Left lobe of liver (tissue), 2 donors: Measurements from ENCODE around the gene GABBR2. TPM values are rescaled to one million over a fixed set of nuclear protein-coding genes. Genes with fewer than 3 reads are reported as not detected.
"Not testable (repeated sequence)": the region's sequence is repeated elsewhere in the genome, so short reads cannot be mapped to it uniquely, and the experiment has no call there.

Source experiments
- ATAC-seq: fragments of 200-7000 bp; cut with Tn5 transposase; one replicate; pipeline ENCODE4 v1.9.1; 2020; ENCODE audit warnings: mild to moderate bottlenecking, moderate library complexity
- DNase-seq: peaks from one replicate; pipeline ENCODE4 v3.0.0-alpha.2; 2020; ENCODE audit warnings: low spot score
- total RNA-seq: library from RNA; stranded (reverse); gene quantifications from one replicate; pipeline ENCODE4 v1.2.1, GENCODE V29; 2021
- donor health status: DM: no; HTN: no; CAD: no; lungs with moderate emphysema.
- donor health status: DM: no; HTN: yes; CAD: no.

Gene GABBR2
- total RNA-seq, 1 donor from 2014 or later: not detected

DNA sequence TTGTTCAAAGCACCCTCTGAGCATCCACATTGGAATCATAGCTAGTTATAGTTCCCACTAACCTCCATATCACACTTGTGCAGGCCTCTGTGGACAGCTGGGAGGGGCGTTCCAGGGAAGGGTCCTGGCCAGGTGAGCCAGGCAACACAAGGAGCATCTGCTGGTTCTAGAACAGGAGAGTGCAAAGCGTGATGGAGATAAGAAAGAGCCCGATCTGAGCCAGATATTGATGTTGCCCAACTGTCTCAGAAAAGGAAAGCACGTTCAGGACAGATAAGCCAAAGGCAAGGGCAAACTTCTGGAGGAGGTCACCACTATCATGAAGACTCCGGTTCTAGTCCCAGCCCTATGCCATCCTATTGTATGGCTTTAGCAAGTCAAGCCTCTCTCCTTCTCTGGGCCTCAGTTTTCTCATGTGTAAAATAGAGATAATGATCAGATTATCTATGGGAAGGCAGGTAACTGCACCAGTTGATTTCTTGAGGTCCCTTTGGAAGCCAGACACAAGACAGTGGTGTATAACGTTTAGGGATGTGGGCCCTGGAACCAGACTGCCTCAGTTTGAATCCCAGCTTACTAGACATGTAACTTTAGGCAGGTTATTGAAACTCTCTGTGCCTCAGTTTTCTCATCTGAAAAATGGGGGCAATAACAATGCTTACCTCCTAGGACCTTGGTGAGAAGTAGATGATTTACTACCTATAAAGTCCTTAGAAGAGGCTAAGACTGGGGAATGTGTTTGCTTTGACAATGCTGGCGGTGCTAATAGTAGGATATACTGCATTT, 19.8 kb downstream of the GABBR2 start:
- no peak for DNase-seq
- no peak for ATAC-seq

DNA sequence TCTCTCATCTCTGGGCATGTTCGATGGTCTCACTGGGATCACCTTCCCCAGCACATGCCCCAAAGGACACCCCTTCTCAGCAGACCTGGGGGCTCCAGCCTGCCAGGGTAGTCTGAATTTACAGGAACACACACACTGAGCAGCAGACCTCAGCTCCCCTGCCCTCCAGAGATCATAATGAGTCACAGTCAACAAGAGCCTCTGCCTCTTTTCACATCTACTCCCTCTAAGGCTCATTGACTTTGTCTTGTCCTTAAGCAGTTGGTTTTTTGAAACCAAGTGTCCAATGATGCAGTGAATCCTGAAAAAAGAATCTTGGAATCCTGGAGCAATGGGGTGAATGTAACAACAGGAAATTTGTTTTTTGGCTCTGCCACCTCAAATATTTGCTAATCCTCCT, 20.8 kb downstream of the GABBR2 start:
- no peak for DNase-seq
- ATAC-seq: no peak

DNA sequence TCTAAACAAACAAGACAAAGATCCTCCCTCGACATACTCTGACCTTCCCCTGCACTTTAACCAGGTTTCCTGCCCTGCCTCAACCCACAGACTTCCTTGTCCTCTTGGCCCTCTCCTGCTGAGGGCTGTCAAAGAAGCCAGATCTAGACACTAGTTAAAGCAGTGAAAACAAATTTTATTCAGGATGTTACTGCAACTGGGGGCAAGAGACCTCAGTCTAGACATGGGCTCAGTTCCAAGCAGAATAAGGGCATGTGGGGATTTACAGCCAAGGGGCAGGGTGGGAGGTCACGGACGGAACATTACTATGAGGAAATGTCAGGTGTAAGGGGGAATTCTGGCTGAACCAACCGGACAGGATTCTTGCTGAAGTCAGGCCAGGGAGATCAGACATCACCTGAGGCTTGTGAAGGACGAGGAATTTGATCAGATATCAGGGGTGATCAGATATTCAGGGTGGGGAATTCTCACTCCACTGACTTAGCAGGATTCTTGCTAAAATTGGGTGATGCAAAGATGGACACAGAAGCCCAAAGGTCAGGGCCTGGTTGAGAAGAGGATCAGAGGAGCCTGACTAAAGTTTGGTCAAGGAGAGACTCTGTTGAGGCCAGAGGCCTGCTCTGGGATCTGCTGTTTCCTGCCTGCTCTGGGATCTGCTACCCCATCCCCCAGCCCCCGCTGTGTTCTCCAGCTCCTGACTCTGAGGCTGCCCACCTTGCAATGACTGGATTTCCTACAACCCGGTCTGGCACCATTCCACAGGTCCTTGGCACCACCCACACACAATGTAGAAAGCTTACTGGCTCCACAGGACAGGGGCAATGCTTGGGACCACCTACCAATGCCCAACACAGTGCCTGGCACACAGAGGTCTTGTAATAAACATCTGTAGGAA, 21.5 kb downstream of the GABBR2 start:
- DNase-seq (no peak), ATAC-seq (no peak)

DNA sequence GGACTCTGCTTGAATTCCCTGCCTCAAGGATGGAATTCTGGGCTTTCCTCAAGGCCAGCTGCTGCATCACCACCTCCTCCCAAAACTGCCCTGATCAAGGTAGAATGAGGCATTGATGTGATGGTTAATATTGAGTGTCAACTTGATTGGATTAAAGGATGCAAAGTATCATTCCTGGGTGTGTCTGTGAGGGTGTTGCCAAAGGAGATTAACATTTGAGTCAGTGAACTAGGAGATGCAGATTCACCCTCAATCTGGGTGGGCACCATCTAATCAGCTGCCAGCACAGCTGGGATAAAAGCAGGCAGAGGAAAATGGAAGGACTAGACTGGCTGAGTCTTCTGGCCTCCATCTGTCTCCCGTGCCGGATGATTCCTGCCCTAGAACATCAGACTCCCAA, 23.9 kb downstream of the GABBR2 start:
- DNase-seq, ATAC-seq: not testable (repeated sequence)

DNA sequence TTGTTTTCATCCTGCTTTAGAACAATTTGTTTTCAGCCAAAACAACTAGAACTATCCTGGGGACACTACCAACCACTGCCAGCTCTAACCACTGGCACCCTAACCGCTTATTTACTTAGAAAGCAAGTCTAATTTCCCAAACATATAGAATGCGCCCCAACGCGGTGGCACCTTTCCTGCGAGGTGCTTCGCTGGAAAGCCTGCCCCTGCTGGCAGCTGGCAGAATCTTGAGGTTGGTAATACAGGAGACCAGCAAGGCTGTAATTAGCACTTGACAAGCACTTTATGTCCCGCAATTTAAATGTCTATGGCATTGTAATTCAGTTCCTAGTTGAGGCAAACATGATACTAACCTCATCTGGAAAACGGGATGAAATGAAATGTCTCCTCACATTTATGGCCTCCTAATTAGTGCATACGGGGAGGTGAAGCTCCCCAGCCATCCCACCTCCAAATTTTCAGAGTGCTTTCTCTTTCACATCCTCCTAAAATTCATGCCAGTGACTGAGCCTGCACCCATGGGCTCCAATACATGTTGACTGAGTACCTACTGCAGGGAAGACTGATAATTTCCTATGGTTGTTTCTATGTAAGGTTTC, 30.4 kb downstream of the GABBR2 start:
- DNase-seq: no peak
- no peak for ATAC-seq

DNA sequence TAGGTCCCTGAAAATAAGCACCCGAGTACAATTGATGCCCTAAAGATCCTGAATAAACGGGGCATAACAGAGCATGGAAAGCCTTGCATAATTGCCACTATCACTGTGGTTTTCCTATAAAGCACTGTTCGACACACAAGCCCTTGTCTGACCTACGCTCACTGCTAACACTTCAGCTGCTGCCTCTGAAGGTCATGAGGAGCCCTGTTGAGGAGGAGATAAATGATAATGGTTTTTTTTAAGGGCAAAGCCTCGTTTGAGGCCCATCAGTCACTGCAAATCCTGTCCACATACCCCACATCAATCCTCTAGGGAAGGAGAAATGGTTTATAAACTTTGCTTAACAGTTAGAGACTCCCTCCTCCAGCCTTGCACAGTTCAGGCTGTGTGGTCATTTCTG, 35.1 kb downstream of the GABBR2 start:
- no peak for DNase-seq
- ATAC-seq: no peak

DNA sequence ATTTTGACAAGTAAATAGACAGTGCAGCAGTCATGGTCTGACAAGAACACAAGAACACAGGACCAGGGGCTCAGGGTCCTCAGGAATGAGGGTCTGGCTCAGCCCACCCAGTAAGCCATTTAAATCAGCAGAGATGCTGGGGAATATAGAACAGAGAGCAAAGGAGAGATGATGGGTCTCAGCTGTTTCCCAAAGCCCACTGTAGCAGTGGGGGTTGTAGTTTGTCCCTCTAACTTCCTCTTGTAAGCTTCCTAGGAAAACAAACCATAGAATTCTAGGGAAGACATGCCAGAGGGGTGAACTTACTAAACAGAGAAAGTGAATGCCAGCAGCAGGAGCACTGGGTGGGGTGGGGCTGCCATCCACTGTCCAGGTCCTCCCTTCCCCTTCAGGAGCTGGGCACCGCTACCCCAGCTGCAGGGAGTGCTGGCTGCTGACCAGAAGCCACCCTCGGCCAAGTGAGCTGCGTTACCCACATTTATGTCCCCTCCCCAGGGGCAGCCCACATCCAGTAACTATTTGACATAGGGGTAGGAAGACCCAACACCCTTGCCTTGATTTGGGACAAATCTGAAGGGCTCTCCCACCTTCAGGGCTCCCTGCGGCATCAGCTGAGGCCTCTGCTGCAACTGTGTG, 41.6 kb downstream of the GABBR2 start:
- DNase-seq (no peak), ATAC-seq (no peak)

DNA sequence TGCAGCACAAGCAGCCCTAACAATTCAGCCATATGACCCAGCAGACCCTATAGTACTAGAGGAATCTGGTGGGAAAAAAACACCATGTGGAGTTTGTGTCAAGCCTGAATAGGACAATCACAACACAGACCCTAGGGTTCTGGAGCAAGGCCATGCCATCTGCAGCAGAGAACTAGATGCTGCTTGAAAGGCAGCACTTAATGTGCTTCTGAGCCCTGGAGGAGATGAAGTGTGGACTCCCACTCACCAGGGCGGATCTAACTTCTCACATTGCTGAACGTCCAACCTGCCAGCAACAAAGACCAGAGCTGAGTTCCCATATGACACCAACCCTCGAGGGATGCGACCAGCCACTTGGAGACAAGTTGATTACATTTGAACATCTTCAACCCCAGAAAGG, 43.2 kb downstream of the GABBR2 start:
- DNase-seq: no peak
- no peak for ATAC-seq

DNA sequence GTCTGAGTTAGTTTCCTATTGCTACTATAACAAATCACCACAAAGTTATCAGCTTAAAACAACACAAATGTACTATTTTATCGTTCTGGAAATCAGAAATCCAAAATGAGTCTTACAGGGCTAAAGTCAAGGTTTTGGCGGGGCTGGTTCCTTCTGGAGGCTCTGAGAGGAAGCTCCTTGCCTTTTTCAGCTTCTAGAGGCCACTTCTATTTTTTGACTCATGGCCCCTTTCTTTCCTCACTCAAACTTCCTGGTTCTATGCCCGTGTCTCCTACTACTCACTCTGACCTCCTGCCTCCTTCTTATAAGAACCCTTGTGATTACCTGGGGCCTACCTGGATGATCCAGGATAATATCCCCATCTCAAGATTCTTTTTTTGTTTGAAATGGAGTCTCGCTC, 48.2 kb downstream of the GABBR2 start:
- DNase-seq: no peak
- no peak for ATAC-seq

DNA sequence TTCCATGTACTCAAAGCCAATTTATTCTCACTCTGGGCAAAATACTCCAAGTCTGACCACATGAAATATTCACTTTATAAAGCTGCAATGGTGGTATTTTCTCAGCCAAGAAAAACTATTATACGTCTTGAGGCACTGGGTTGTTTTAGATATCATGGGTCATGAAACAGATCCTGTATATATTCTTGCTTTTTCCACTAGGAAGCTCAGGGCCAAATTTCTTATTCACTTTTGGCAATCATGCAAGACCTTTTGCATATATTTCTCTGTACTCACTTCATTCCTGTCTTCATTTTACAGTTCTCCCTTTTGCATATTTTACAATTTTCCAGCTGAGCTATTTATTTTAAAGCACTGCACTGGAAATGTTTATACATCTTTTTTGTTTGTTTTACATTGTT, 49.8 kb downstream of the GABBR2 start:
- ATAC-seq (no peak), DNase-seq (no peak)

DNA sequence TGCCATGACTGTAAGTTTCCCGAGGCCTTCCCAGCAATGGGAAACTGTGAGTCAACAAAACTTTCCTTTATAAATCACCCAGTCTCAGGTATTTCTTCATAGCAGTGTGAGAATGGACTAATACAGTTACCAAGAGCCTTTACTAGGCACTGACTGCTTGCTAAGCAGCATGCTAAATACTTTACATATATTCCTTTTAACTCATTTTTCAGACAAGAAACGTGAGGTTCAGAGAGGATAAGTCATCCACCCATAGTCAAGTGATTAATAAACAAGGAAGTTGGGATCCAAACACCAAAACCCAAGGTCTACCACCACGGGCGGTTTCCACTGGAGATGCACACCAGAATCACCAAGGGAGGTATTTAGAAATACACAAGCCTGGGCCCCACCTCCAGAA, 50.8 kb downstream of the GABBR2 start:
- no peak for DNase-seq
- no peak for ATAC-seq

DNA sequence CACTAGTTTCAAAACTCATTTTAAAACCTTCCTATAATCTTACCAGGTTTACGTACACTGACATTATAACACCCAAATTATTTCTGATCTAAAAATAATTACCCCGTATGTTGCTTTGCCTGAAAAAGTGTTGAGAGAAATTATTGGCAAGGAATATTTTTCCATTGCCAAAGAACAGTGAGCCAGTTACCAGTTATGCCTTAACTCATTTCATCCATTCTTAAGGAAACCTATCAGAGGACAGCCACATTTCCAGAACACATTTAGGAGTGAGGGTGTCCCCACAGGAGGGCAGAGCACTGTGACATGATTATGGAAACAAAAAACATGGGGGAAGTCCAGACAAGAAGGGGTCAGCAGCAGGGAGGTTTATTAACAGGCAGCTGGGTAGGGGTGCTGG, 52.2 kb downstream of the GABBR2 start:
- ATAC-seq (no peak), DNase-seq (no peak)

DNA sequence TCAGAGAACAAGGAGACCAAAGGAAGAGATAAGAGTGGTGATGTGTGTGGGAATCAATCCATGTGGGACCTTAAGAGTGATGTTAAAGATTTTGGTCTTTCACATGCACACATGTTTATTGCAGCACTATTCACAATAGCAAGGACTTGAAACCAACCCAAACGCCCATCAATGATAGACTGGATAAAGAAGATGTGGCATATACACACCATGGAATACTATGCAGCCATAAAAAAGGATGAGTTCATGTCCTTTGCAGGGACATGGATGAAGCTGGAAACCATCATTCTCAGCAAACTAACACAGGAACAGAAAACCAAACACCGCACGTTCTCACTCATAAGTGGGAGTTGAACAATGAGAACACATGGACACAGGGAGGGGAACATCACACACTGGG, 53.3 kb downstream of the GABBR2 start:
- DNase-seq, ATAC-seq: not testable (repeated sequence)

DNA sequence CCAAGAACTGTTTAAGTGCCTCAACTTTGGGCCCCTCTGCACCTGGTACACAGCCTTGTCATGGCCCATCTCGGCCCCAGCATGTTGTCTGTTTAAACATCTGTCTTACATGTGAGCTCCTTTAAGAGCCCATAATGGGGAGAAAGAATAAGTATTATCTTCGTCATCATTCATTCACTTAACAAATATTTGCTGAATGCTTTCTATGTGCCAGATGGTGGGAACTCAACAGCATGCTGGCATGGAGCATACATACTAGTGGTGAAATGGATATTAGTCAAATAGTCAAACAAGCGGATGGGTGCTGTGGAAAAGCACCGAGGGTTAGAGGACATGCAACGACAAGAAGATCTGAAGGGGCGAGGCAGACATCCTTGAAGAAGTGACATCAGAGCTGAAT, 54.5 kb downstream of the GABBR2 start:
- DNase-seq (no peak), ATAC-seq (no peak)

DNA sequence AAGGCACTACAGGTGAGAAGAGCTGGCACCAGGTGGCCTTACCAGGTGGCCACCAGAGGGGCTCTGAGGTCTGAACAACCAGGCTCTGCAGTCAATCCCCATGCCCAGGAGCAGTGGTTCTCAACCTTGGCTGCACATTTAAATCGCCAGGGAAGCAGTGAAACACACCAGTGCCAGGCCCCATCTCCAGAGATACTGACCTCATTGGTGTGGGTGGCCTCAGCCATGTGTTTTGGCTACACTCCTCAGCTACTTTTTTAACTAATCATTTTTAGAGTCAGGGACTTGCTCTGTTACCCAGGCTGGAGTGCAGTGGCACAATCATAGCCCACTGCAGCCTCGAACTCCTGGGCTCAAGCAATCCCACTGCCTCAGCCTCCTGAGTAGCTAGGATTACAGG, 56.0 kb downstream of the GABBR2 start:
- DNase-seq (no peak), ATAC-seq (no peak)

DNA sequence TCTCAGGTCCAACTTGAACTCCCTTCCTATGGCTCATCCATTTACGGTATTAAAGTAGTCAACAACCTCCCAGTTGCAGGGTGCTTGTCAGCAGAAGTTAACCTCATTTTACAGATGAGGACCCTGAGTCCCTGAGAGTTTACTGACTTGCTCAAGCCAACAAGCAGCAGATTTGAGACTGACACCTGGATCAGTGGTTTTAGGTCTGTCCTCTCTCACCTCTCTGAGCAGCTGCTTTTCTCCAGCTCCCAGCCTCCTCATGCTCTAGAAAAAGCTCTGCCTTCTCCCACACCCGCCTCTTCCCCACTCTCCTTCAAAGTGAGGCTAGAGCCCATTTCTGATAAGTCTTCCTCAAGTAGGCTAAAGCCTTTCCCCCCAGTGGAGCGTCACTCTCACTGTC, 56.4 kb downstream of the GABBR2 start:
- no peak for ATAC-seq

DNA sequence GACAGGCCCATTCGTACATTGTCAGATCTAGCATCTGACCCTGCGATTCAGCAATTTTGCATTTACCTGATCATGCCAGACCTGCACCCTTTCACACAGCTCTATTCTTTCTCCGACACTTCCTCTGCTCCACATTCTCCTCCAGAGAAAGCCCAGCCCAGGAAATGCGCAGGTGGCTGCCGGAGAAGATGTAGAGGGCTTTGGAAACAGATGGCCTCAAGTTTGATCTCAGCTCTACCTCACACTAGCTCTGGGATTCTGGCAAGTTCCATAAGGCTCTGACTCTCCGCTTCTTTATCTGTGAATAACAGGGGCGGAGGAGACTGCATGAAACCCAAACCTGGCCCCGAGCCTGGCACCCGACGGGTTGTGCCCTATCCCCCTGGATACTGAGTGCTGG, 61.5 kb downstream of the GABBR2 start:
- ATAC-seq: no peak
- DNase-seq: no peak

More for the DNA sequence above, 56.4 kb downstream of the GABBR2 start:
- no peak for DNase-seq

DNA sequence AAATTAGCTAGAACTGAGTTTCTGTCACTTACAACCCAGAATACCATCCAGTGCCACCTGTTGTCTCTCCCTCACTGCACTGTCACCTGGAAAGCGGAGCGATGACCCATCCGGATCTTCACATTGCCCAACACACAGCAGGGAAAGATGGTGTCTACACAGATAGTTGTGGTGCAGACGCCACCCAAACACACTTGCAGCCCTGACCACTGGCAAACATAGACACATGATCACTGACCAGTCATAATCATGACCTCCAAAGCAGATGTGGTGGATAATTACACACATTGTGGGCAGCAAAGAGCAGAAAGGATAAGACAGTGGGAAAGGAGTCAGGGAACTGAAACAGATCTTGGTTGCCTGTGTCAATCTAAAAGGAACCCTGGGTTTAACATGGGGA, 64.7 kb downstream of the GABBR2 start:
- no peak for DNase-seq

DNA sequence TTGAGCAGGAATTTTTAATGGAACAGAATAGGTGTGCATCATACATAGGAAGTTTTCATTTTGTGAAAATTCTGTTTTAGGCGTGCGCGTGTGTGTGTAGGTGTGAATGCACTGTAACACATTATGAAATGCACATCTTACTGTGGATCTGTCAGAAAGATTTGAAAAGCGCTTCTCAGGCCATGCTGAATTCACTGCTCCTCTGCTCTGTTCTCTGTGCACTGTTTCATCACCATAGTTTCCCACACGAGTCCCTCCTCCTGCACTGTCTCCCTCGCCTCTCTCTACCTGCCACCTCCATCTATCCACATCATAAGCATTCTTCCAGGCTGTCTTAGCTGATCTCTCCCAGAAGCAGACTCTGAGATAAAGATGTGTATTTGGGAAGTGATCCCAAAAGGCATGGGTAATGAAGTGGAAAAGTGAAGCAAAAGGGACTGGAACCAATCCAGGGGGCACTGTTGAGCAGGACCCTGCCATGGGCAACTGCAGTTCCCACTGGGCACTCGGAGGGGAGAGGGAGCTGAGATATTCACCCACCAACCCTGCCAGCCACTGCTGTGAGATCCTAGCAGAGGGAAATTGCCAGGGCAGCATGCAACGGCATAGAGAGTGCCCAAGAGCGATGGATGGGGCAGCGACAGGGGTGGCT, 65.9 kb downstream of the GABBR2 start:
- ATAC-seq (no peak), DNase-seq (no peak)

More for the DNA sequence above, 64.7 kb downstream of the GABBR2 start:
- ATAC-seq: no peak

DNA sequence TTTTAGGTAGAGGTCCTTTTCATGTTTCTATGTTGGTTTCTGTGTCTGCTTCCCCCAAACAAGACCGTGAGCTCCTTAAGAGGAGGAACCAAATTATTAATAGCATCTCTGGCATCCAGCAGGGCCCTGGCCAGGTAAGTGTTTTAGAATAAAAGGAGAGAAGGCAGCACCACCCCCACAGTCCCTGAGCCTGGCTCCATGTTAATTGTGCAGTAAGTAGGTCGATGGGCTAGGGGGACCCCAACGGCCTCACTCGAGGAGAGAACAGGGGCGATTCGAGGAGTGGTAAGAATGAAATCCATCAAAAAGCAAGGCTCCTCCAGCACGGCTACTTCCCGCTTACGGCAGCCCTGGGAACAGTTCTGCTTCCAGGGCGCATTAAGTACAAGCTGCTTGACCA, 67.0 kb downstream of the GABBR2 start:
- DNase-seq (no peak), ATAC-seq (no peak)

DNA sequence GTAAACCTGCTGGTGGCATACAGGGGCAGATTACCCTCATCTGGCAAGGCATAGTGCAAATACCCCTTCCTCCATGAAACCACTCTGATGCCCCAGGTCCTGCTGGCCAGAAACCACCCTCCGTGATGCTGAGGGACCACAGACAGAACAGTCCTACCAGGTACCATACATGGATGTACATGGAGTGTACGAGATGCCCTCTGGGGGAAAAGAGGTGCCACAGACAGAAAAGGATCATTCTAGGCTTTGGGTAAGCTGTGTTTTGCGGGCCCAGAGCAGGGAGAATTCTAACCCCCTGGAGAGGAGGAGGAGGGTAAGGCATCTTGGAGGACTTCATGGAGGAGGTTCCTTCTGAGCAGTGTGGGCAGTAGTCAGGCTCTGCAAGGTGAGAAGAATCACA, 68.3 kb downstream of the GABBR2 start:
- ATAC-seq (no peak), DNase-seq (no peak)
